Measurements from ENCODE around the gene MSLN. TPM values are rescaled to one million over a fixed set of nuclear protein-coding genes. Genes with fewer than 3 reads are reported as not detected.
A peak's percentile ranks its signal among the peaks of the same experiment; 100 is the strongest.

Gene MSLN
- total and polyA plus RNA-seq, 9 of the 15 experiments (the other 6 are each of a cell fraction or from before 2014, with no cell fraction given), result not detected

DNA sequence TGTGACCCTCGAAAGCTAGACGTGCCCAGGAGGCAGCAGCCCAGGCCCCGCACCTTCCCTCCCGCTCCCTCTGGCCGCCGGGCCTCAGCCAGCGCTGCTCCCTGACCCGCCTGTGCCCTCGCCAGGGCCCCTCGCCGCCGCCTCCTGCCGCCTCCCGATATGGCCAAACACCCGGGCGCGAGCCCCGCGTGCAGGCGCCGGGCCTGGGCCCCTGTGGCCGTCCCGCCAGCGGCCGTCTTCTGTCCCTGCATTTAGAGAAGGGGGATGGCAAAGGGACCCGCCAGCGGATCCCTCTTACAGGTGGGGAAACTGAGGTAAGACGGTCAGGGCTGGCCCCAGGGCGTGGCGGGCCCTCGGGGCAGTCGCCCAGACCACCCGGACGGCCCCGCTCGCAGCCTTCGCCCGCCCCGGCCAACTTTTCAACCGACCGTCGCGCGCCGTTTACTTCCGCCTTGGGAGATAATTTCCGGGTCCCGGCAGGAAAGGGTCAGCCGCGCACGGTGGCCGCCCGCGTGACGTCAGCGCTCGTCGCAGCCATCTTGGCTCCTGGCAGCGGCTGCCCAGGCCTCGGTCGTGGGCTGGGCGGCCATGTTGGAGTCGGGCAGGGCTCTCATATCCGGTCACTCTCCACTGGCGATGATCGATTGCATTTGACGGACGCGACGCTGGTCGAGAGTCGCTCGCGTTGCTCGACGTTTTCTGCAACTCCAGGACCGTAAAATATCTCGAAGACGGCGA is 47.0 kb downstream of the MSLN start (continued):
- TF ChIP-seq, protein P1, sequence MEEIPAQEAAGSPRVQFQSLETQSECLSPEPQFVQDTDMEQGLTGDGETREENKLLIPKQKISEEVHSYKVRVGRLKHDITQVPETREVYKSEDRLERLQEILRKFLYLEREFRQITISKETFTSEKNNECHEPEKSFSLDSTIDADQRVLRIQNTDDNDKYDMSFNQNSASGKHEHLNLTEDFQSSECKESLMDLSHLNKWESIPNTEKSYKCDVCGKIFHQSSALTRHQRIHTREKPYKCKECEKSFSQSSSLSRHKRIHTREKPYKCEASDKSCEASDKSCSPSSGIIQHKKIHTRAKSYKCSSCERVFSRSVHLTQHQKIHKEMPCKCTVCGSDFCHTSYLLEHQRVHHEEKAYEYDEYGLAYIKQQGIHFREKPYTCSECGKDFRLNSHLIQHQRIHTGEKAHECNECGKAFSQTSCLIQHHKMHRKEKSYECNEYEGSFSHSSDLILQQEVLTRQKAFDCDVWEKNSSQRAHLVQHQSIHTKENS (CRISPR knock-in tag; IDR thresholded peaks at IDR 0.05), result no peak
- TF ChIP-seq, protein P2, sequence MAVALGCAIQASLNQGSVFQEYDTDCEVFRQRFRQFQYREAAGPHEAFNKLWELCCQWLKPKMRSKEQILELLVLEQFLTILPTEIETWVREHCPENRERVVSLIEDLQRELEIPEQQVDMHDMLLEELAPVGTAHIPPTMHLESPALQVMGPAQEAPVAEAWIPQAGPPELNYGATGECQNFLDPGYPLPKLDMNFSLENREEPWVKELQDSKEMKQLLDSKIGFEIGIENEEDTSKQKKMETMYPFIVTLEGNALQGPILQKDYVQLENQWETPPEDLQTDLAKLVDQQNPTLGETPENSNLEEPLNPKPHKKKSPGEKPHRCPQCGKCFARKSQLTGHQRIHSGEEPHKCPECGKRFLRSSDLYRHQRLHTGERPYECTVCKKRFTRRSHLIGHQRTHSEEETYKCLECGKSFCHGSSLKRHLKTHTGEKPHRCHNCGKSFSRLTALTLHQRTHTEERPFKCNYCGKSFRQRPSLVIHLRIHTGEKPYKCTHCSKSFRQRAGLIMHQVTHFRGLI (CRISPR knock-in tag; IDR thresholded peaks at IDR 0.05), result no peak
- TF ChIP-seq ESRRB (CRISPR knock-in tag; IDR thresholded peaks at IDR 0.05; ENCODE audit: borderline replicate concordance) (no peak), HMG20B (CRISPR knock-in tag; IDR thresholded peaks at IDR 0.05) (no peak), HCFC1 (IDR thresholded peaks at IDR 0.05; ENCODE audit: low read depth, low read length) (peak; percentile 95), SMC3 (conservative IDR thresholded peaks at IDR 0.05; ENCODE audit: insufficient read depth, low read depth, low read length) (no peak), C11orf30 (IDR thresholded peaks at IDR 0.05; ENCODE audit: low read depth) (peak; percentile 78), FOXK1 (CRISPR knock-in tag; IDR thresholded peaks at IDR 0.05; ENCODE audit: borderline replicate concordance) (no peak), KDM5B (IDR thresholded peaks at IDR 0.05; ENCODE audit: insufficient replicate concordance, low read depth, low read length) (peak; percentile 77), SMARCA4 (IDR thresholded peaks at IDR 0.05) (no peak), HEY1 (CRISPR knock-in tag; IDR thresholded peaks at IDR 0.05; ENCODE audit: borderline replicate concordance) (no peak), ZNF77 (CRISPR knock-in tag; IDR thresholded peaks at IDR 0.05) (no peak), SUPT5H (IDR thresholded peaks at IDR 0.05) (peak; percentile 88), KLF10 (CRISPR knock-in tag; IDR thresholded peaks at IDR 0.05) (no peak), TAF9B (IDR thresholded peaks at IDR 0.05; ENCODE audit: partially characterized antibody) (no peak), NUFIP1 (IDR thresholded peaks at IDR 0.05; ENCODE audit: partially characterized antibody) (no peak), GABPB1 (CRISPR knock-in tag; IDR thresholded peaks at IDR 0.05) (peak; percentile 98), KHSRP (IDR thresholded peaks at IDR 0.05) (peak; percentile 66), SMAD3 (CRISPR knock-in tag; conservative IDR thresholded peaks at IDR 0.05) (no peak), SMARCC2 (IDR thresholded peaks at IDR 0.05; ENCODE audit: low read depth) (no peak)
- TF ChIP-seq, protein P3, sequence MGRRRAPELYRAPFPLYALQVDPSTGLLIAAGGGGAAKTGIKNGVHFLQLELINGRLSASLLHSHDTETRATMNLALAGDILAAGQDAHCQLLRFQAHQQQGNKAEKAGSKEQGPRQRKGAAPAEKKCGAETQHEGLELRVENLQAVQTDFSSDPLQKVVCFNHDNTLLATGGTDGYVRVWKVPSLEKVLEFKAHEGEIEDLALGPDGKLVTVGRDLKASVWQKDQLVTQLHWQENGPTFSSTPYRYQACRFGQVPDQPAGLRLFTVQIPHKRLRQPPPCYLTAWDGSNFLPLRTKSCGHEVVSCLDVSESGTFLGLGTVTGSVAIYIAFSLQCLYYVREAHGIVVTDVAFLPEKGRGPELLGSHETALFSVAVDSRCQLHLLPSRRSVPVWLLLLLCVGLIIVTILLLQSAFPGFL (CRISPR knock-in tag; IDR thresholded peaks at IDR 0.05), result peak; percentile 98; the same call in 1 of the 2 replicates
- TF ChIP-seq, protein P4, sequence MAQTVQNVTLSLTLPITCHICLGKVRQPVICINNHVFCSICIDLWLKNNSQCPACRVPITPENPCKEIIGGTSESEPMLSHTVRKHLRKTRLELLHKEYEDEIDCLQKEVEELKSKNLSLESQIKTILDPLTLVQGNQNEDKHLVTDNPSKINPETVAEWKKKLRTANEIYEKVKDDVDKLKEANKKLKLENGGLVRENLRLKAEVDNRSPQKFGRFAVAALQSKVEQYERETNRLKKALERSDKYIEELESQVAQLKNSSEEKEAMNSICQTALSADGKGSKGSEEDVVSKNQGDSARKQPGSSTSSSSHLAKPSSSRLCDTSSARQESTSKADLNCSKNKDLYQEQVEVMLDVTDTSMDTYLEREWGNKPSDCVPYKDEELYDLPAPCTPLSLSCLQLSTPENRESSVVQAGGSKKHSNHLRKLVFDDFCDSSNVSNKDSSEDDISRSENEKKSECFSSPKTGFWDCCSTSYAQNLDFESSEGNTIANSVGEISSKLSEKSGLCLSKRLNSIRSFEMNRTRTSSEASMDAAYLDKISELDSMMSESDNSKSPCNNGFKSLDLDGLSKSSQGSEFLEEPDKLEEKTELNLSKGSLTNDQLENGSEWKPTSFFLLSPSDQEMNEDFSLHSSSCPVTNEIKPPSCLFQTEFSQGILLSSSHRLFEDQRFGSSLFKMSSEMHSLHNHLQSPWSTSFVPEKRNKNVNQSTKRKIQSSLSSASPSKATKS (CRISPR knock-in tag; IDR thresholded peaks at IDR 0.05), result no peak
